22Rv1 (cell line): Measurements from ENCODE around the gene BMPER.

ENCODE experiments used
- CTCF ChIP-seq: fragments of 450-650 bp; IDR thresholded peaks from 2 replicates; pipeline ENCODE4 v1.5.1; 2017; ENCODE audit warnings: mild to moderate bottlenecking
- ZFX ChIP-seq: fragments of 450-650 bp; IDR thresholded peaks from 2 replicates; pipeline ENCODE4 v1.6.1; 2017; ENCODE audit warnings: antibody characterized with exemption, borderline replicate concordance

GRCh38 chr7:34135924-34136323 lies 230.6 kb downstream of the BMPER start:
- TF ChIP-seq CTCF, result no peak
- TF ChIP-seq ZFX, result no peak
